ENCODE results near the gene UNC13A. TPM values are rescaled to one million over a fixed set of nuclear protein-coding genes. Genes with fewer than 3 reads are reported as not detected.

Gene UNC13A
- total and polyA plus RNA-seq, 2 of the 13 experiments (the other 11 are each of a cell fraction or from before 2014, with no cell fraction given): 0.11 to 0.45 TPM

DNA sequence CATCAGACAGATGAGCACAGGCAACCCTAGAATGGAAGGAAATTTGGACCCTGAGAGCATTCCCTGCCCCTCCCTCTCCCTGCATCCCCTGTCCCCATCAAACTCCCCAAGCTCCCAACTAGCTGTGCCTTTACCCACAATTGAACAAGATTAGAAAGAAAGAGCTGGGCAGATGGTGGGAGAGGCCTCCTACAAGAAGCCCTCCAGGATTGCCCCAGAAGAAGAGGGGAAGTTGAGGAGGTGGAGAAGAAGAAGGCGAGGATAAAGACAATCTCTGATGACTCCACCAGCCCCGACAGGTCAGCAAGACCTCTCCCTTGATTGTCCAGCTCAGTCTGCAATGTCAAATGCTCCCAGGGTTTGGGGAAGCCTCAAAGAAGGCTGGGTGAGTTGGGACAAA, 11.9 kb downstream of the UNC13A start:
- Histone ChIP-seq H3K27me3 (ENCODE audit: control insufficient read depth in 1 of 2, insufficient read depth in 2 of 2, low read length in 2 of 2) (peaks cover 3 to 16% of the 10 kb centered on the region in 2 experiments; a peak in 3 of 5 replicates), H3K27ac (ENCODE audit: extremely low read length, insufficient read depth, low read length) (no peak overlapping the region), H3K4me1 (ENCODE audit: insufficient read depth, low read length) (no peaks in the 10 kb centered on the region), H3K36me3 (replicated peaks in 1 of 2; ENCODE audit: control insufficient read depth in 1 of 2, insufficient read depth in 2 of 2, low read length in 2 of 2) (no peaks in the 10 kb centered on the region), H2AFZ (ENCODE audit: low read length) (no peak overlapping the region), H3K4me3 (replicated peaks in 1 of 3; ENCODE audit: insufficient read depth in 1 of 3, low read depth in 2 of 3, low read length in 3 of 3) (no peak overlapping the region), H3K79me2 (ENCODE audit: insufficient read depth, low read length) (no peaks in the 10 kb centered on the region), H4K20me1 (ENCODE audit: insufficient read depth, low read length) (no peaks in the 10 kb centered on the region), H3K9ac (ENCODE audit: insufficient read depth, low read depth, low read length) (no peak overlapping the region), H3K9me3 (ENCODE audit: low read length) (no peaks in the 10 kb centered on the region), H3K4me2 (ENCODE audit: low read depth, low read length) (no peak overlapping the region)
- WGBS (ENCODE audit: low lambda C conversion rate): 0% methylated on average over 2 of the region's 2 CpGs
- no peak for FAIRE-seq
- no TSS peak for BruUV-seq (replicated peaks)
- ChIA-PET CTCF (ENCODE audit: low intra/inter-chr PET ratio, low total read pairs) (no interaction called here), POLR2A (no interaction called here)
- intact Hi-C loops (cut with micrococcal nuclease; ENCODE audit: unreplicated experiment) (no loop called here), in situ Hi-C loops (cut with HindIII; ENCODE audit: extremely low pct_ligation_motif_present, low pct_unique_long_range_greater_than_20kb) (no loop called here)
- TF ChIP-seq ZFP36 (IDR thresholded peaks at IDR 0.05; ENCODE audit: borderline replicate concordance, low read depth, low read length, partially characterized antibody): peak; percentile 59
- no peak for TF ChIP-seq RFX3 (CRISPR knock-in tag; IDR thresholded peaks at IDR 0.05)
- no peak for DNase-seq (ENCODE audit: low spot score)
- ATAC-seq: no peak

DNA sequence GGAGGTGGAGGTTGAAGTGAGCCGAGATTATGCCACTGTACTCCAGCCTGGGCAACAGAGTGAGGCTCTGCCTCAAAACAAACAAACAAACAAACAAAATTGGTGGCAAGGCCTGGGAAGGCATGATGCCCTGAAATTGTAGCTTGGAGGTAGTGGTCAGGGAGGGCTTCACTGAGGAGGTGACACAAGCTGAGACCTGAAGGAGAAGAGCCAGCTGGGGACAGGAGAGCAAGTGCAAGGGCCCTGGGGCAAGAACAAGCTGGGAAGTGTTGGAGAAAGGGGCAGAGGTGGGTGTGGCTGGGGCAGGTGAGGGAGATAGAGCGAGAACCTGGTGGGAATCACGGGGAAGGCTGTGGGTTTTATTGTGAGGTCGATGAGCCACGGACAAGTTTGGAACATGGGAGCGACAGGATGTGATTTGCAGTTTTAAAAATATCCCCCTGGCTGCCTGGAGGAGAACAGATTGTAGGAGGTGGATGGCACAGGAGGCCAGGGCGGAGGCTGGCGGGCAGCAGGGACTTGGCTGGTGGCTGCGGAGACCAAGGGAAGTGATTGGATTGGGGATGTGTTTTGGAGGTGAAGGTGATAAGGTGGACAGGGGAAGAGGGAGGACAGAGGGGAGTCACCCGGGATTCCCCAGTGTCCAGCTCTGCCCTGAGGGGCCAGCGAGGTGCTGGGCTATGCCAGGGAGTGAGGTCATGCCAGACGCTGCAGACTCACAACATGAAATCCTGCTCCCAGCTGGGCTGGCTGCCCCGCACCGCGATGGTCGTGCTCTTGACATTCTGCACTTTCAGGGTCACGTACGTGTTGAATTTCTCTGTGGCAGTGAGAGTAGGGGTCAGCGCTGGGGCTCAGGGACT, 14.0 kb downstream of the UNC13A start:
- no peak overlapping the region for H3K4me2 ChIP-seq (ENCODE audit: low read depth, low read length)
- H3K4me1 ChIP-seq (ENCODE audit: insufficient read depth, low read length): no peaks in the 10 kb centered on the region
- H2AFZ ChIP-seq (ENCODE audit: low read length): no peak overlapping the region
- ChIA-PET CTCF (ENCODE audit: low intra/inter-chr PET ratio, low total read pairs) (no interaction called here), POLR2A (no interaction called here)
- DNase-seq (ENCODE audit: low spot score) (no peak), FAIRE-seq (no peak), ATAC-seq (no peak)
- no peak overlapping the region for H3K27ac ChIP-seq (ENCODE audit: extremely low read length, insufficient read depth, low read length)
- H3K36me3 ChIP-seq (replicated peaks in 1 of 2; ENCODE audit: control insufficient read depth in 1 of 2, insufficient read depth in 2 of 2, low read length in 2 of 2): no peaks in the 10 kb centered on the region
- peaks cover 0 to 5% of the 10 kb centered on the region in 2 experiments; a peak in 1 of 5 replicates for H3K27me3 ChIP-seq (ENCODE audit: control insufficient read depth in 1 of 2, insufficient read depth in 2 of 2, low read length in 2 of 2)
- no peak overlapping the region for H3K4me3 ChIP-seq (replicated peaks in 1 of 3; ENCODE audit: insufficient read depth in 1 of 3, low read depth in 2 of 3, low read length in 3 of 3)
- 14% methylated on average over 19 of the region's 19 CpGs for WGBS (ENCODE audit: low lambda C conversion rate)
- H3K9me3 ChIP-seq (ENCODE audit: low read length): no peaks in the 10 kb centered on the region
- BruUV-seq (replicated peaks): no TSS peak
- in situ Hi-C loops (cut with HindIII; ENCODE audit: extremely low pct_ligation_motif_present, low pct_unique_long_range_greater_than_20kb) (no loop called here), intact Hi-C loops (cut with micrococcal nuclease; ENCODE audit: unreplicated experiment) (no loop called here)
- no peak overlapping the region for H3K9ac ChIP-seq (ENCODE audit: insufficient read depth, low read depth, low read length)
- no peaks in the 10 kb centered on the region for H3K79me2 ChIP-seq (ENCODE audit: insufficient read depth, low read length)
- no peaks in the 10 kb centered on the region for H4K20me1 ChIP-seq (ENCODE audit: insufficient read depth, low read length)
- TF ChIP-seq MLLT10 (CRISPR knock-in tag; IDR thresholded peaks at IDR 0.05) (no peak), JUN (CRISPR knock-in tag; IDR thresholded peaks at IDR 0.05) (no peak), HHEX (CRISPR knock-in tag; IDR thresholded peaks at IDR 0.05) (no peak), MAF1 (CRISPR knock-in tag; IDR thresholded peaks at IDR 0.05; ENCODE audit: borderline replicate concordance) (no peak)
- TF ChIP-seq, protein P1, sequence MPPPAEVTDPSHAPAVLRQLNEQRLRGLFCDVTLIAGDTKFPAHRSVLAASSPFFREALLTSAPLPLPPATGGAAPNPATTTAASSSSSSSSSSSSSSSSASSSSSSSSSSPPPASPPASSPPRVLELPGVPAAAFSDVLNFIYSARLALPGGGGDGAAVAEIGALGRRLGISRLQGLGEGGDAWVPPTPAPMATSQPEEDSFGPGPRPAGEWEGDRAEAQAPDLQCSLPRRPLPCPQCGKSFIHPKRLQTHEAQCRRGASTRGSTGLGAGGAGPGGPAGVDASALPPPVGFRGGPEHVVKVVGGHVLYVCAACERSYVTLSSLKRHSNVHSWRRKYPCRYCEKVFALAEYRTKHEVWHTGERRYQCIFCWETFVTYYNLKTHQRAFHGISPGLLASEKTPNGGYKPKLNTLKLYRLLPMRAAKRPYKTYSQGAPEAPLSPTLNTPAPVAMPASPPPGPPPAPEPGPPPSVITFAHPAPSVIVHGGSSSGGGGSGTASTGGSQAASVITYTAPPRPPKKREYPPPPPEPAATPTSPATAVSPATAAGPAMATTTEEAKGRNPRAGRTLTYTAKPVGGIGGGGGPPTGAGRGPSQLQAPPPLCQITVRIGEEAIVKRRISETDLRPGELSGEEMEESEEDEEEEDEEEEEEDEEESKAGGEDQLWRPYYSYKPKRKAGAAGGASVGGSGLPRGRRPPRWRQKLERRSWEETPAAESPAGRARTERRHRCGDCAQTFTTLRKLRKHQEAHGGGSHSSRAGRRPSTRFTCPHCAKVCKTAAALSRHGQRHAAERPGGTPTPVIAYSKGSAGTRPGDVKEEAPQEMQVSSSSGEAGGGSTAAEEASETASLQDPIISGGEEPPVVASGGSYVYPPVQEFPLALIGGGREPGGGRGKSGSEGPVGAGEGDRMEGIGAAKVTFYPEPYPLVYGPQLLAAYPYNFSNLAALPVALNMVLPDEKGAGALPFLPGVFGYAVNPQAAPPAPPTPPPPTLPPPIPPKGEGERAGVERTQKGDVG (CRISPR knock-in tag; IDR thresholded peaks at IDR 0.05; ENCODE audit: borderline replicate concordance): no peak
- TF ChIP-seq, protein P2, sequence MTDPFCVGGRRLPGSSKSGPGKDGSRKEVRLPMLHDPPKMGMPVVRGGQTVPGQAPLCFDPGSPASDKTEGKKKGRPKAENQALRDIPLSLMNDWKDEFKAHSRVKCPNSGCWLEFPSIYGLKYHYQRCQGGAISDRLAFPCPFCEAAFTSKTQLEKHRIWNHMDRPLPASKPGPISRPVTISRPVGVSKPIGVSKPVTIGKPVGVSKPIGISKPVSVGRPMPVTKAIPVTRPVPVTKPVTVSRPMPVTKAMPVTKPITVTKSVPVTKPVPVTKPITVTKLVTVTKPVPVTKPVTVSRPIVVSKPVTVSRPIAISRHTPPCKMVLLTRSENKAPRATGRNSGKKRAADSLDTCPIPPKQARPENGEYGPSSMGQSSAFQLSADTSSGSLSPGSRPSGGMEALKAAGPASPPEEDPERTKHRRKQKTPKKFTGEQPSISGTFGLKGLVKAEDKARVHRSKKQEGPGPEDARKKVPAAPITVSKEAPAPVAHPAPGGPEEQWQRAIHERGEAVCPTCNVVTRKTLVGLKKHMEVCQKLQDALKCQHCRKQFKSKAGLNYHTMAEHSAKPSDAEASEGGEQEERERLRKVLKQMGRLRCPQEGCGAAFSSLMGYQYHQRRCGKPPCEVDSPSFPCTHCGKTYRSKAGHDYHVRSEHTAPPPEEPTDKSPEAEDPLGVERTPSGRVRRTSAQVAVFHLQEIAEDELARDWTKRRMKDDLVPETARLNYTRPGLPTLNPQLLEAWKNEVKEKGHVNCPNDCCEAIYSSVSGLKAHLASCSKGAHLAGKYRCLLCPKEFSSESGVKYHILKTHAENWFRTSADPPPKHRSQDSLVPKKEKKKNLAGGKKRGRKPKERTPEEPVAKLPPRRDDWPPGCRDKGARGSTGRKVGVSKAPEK (CRISPR knock-in tag; IDR thresholded peaks at IDR 0.05; ENCODE audit: borderline replicate concordance): no peak

Data from HepG2 (cell line).